ENCODE results near the gene IL1R2.

- TF ChIP-seq GATA3 (IDR thresholded peaks at IDR 0.05; ENCODE audit: low read depth, low read length) (no peak), GATA2 (IDR thresholded peaks at IDR 0.05; ENCODE audit: low read depth, low read length) (no peak)
These were observed 35.5 kb downstream of the IL1R2 start for GRCh38 chr2:102027036-102027980.

Data from SH-SY5Y (cell line).